Body of pancreas (tissue), 4 donors: ENCODE measurements around the gene ZNF324B. TPM values are rescaled to one million over a fixed set of nuclear protein-coding genes. Genes with fewer than 3 reads are reported as not detected.

Experiments
- ATAC-seq: fragments of 150-250 bp; one replicate; pipeline ENCODE4 v1.9.1; 2016
- DNase-seq, 4 donors: peaks; one replicate each; pipeline ENCODE4 v3.0.0-alpha.2; 2019
- H3K27ac ChIP-seq, 4 donors: fragments of 200-600 bp; sonication (generic); 1 replicate in 3 of 4; 2 replicates in 1 of 4; pipeline versions ENCODE4 v1.5.1 to v1.6.1; 2016 to 2019; ENCODE audit warnings: mild to moderate bottlenecking in 1 of 4, mixed read lengths in 1 of 4, moderate library complexity in 1 of 4
- H3K27me3 ChIP-seq, 2 donors: fragments of 200-600 bp; sonication (generic); one replicate each; pipeline ENCODE4 v1.6.0; 2016; ENCODE audit warnings: mild to moderate bottlenecking in 1 of 2
- H3K36me3 ChIP-seq, 2 donors: fragments of 200-600 bp; sonication (generic); replicated peaks in 1 of 2; 2 replicates each; pipeline ENCODE4 v1.5.1; 2016; ENCODE audit warnings: low read depth in 2 of 2; ENCODE audit not compliant: insufficient read depth in 1 of 2
- H3K4me1 ChIP-seq: fragments of 200-600 bp; sonication (generic); one replicate; pipeline ENCODE4 v1.6.0; 2016
- H3K4me3 ChIP-seq, 2 donors: fragments of 200-600 bp; sonication (generic); 1 replicate in 1 of 2; 2 replicates in 1 of 2; pipeline ENCODE4 v1.5.1; 2016 to 2019
- H3K9me3 ChIP-seq, 3 donors: fragments of 200-600 bp; sonication (generic); 1 replicate in 2 of 3; 2 replicates in 1 of 3; pipeline ENCODE4 v1.5.1; 2016
- CTCF ChIP-seq, 7 experiments: fragments of 450-650 bp in 4 of 7; fragments of 200-600 bp in 3 of 7; sonication (generic) in 3 of 7; IDR thresholded peaks; one replicate each; pipeline ENCODE4 v1.5.1; 2016 to 2019; ENCODE audit warnings: antibody characterized with exemption in 7 of 7
- POLR2A ChIP-seq, 3 donors: fragments of 450-650 bp; IDR thresholded peaks; one replicate each; pipeline ENCODE4 v1.6.1; 2016; ENCODE audit warnings: antibody characterized with exemption in 3 of 3, mild to moderate bottlenecking in 2 of 3
- WGBS, 2 donors: methylation state at CpG; one replicate each; pipeline ENCODE4 v1.1.5; 2017; 5-methylcytosine and 5-hydroxymethylcytosine counted together
- intact Hi-C: fragments of 100-400 bp; cut with DNase I; formaldehyde crosslinking; loops from one replicate; pipeline ENCODE4 v1.15.1; 2023
- total RNA-seq, 2 donors: library from RNA; depleted of rRNA; stranded (reverse); fragments of >200 nt; gene quantifications; one replicate each; pipeline ENCODE4 v1.1.0, GENCODE V29; 2016

ZNF324B gene
- total RNA-seq, 2 donors from 2014 or later: 4.6 to 8.6 TPM

- peak in 2 of 7 experiments; percentile 5 to 7 for TF ChIP-seq CTCF (IDR thresholded peaks at IDR 0.05)
- TF ChIP-seq POLR2A (IDR thresholded peaks at IDR 0.05): peak; percentile 42 to 75 (median 75)
- peak within 1 kb of the TSS; percentile 57 to 96 (median 82) for H3K27ac ChIP-seq
- peaks cover 0 to 7% of the 10 kb centered on the region in 2 donors for H3K36me3 ChIP-seq
- ATAC-seq (peak; percentile 92), DNase-seq (peak; percentile 96 to 98 (median 96))
- WGBS, 2 donors: 0 to 1% methylated on average over 3 to 64 of the region's 64 CpGs
- intact Hi-C loops: no loop called here
- H3K4me1 ChIP-seq: peaks cover 22% of the 10 kb centered on the region
- H3K4me3 ChIP-seq: peak within 1 kb of the TSS; percentile 42 to 43
- no peaks in the 10 kb centered on the region for H3K9me3 ChIP-seq
- no peaks in the 10 kb centered on the region for H3K27me3 ChIP-seq
Observed at GRCh38 chr19:58475714-58476497, 24.5 kb downstream of the ZNF324B start, which contains the start of gene ZNF446. Gene ZNF446, plus strand, starts transcription at chr19:58476352. Its CDS starts 867 bp downstream, at chr19:58477219.

GRCh38 chr19:58476498-58477015 is 25.1 kb downstream of the ZNF324B start:
- ATAC-seq (no peak), DNase-seq (no peak)
- no peaks in the 10 kb centered on the region for H3K27me3 ChIP-seq
- H3K4me3 ChIP-seq: peak overlapping the region; percentile 42 to 43
- intact Hi-C loops: no loop called here
- whole genome bisulfite sequencing, 2 donors: 1 to 4% methylated on average over 18 to 27 of the region's 27 CpGs
- peaks cover 22% of the 10 kb centered on the region for H3K4me1 ChIP-seq
- H3K36me3 ChIP-seq: peaks cover 0 to 7% of the 10 kb centered on the region in 2 donors
- H3K9me3 ChIP-seq: no peaks in the 10 kb centered on the region
- H3K27ac ChIP-seq: peak overlapping the region; percentile 57 to 96 (median 82)
- no peak for TF ChIP-seq POLR2A (IDR thresholded peaks at IDR 0.05)
- TF ChIP-seq CTCF (IDR thresholded peaks at IDR 0.05): no peak

- Histone ChIP-seq H3K4me3 (no peak overlapping the region), H3K27ac (peak overlapping the region in 1 of 4 donors; percentile 96), H3K27me3 (no peaks in the 10 kb centered on the region), H3K36me3 (peaks cover 0 to 3% of the 10 kb centered on the region in 2 donors), H3K4me1 (peaks cover 22% of the 10 kb centered on the region), H3K9me3 (no peaks in the 10 kb centered on the region)
- no peak for ATAC-seq
- intact Hi-C loops: no loop called here
- DNase-seq: no peak
- TF ChIP-seq POLR2A (IDR thresholded peaks at IDR 0.05) (no peak), CTCF (IDR thresholded peaks at IDR 0.05) (no peak)
- 40 to 83% methylated on average over 2 to 13 of the region's 15 CpGs for WGBS, 2 donors
Observed at GRCh38 chr19:58477130-58477529, 25.7 kb downstream of the ZNF324B start.

GRCh38 chr19:58477871-58478270 is 26.4 kb downstream of the ZNF324B start:
- Histone ChIP-seq H3K4me3 (no peak overlapping the region), H3K4me1 (peaks cover 22% of the 10 kb centered on the region), H3K27ac (no peak overlapping the region), H3K9me3 (no peaks in the 10 kb centered on the region), H3K36me3 (no peaks in the 10 kb centered on the region), H3K27me3 (no peaks in the 10 kb centered on the region)
- DNase-seq: no peak
- intact Hi-C loops: no loop called here
- no peak for ATAC-seq
- WGBS, 2 donors: 80 to 100% methylated on average over 1 of the region's 1 CpG
- TF ChIP-seq POLR2A (IDR thresholded peaks at IDR 0.05) (no peak), CTCF (IDR thresholded peaks at IDR 0.05) (no peak)
